T follicular helper cell (primary cell): ENCODE measurements around the gene PGM5.

ENCODE experiments used
- DNase-seq: peaks from one replicate; pipeline ENCODE4 v3.0.0-alpha.2; 2020; ENCODE audit warnings: low read depth

The PGM5 gene

DNA sequence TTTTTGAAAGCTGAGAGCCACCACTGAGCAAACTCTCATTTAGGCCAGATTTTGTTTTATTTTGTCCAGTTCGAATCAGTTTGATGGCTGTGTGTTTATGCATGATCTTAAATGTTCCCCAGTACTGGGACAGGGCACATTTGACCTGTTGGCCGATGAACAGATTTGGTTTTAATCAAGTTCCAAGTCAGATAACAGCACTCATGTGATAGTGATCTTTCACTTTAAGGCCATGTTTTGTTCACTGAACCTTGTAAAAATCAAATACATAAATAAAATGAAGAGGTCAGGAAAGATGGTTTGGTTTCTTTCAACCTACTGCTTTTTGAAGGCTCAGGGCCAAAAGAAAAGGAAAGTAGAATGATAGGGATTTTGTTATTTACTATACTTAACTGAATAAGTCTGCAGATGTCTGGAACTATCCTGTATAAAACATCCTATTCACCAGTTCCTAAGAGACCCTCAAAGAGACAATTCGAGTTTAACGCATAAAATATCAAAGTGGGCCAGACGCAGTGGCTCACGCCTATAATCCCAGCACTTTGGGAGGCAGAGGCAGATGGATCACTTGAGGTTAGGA, 77.2 kb downstream of the PGM5 start:
- DNase-seq, result no peak

DNA sequence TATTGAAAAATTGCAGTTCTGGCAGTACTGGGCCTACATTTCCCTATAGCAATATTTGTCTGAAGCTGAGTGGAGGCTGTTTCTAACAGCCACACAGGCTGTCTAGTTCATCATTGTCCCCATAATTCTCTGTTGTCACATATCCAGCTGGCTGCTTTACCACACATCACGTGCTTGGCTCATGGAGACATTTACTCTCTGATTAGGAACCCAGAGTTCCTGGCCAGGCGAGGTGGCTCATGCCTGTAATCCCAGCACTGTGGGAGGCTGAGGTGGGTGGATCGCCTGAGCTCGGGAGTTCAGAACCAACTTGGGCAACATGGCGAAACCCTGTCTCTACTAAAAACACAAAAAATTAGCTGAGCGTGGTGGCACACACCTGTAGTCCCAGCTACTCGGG, 81.4 kb downstream of the PGM5 start:
- no peak for DNase-seq

DNA sequence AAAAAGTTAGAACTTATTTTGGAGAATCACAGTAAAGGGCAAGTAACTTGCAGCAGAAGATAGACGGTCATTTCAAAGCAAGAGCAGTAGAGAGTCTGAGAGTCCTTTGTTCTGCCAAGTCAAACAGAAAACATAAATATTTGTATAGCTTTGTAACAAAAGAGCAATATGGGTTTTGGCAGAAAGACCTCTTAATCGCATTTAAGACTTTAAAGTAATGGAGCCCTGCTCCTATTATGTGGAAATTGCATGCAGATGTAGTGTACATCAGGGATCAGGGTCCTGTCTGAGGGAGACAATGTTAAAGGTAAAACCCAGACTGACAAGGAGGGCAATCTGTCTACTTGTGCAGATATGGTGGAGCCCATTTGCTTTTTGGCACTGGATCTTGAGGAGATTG, 87.2 kb downstream of the PGM5 start:
- no peak for DNase-seq

DNA sequence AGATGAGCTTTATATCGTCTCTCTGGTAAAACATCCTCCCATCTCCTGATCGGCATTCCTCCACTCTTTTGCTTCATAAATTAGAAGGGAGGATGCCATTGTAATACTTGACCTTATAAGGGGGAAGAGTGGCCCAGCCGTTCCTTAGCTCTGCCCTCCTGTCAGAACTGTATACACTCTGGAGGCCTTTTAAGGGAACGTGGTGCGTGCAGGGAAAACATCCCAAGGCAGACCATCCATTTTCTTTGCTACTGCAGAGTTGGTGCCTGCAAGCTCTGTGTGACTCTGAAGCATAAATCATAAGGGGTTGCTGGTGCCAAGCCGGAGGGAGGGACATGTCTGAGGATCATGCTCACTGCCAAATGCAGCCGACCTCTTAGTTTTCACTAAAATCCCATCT, 90.4 kb downstream of the PGM5 start:
- DNase-seq, result no peak

DNA sequence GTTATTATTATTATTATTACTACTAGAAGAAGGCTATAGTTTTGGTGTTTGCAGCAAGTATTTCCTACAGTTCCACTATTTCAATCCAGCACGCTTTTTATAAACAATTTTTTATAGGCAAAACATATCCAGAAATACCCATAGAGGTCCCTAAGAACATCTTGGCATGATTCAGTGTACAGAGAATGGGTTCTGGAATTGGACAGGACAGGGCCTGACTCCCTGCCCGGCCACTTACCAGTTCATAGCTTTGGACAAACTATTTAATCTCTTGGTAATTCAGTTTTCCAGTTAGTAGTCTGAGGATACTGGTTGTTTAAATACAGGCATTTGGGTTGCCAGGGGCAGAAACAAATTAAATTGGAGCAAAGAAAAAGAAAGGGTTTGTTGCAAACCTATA, 91.2 kb downstream of the PGM5 start:
- DNase-seq, result no peak

DNA sequence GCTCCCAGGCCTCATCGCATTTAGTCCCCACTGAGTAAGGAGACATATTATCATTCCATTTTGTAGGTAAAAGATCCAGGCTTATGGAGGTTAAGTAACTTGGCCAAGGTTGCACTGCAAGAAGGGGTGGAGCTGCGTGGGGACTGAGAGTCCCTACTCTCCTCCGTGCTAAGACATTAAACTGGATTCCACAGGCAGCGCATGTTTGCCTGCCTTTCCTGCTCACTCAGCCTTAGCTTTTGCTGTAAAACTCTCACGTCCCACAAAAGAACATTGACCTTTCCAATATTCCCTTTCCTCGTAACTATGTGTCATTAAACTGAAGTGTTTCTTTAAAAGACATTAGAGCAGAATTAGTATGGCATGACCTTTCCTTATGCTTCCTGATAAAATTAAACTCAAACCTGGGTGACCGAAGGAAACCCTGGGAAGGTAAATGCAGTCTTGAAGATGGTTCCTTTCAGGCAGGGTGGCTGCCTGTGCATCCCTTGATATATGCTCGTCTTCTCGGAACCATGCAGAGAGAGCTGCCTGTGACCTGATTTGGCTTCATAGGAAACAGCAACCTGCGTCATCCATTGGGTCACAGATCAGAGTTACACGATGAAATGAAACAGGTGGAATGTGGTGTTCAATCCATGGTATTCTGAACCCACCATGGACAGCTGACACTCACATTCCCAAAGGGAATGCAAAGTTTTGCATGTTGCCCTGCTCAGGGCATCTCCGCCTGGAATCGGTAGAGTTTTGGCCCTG, 98.3 kb downstream of the PGM5 start:
- DNase-seq, result no peak

DNA sequence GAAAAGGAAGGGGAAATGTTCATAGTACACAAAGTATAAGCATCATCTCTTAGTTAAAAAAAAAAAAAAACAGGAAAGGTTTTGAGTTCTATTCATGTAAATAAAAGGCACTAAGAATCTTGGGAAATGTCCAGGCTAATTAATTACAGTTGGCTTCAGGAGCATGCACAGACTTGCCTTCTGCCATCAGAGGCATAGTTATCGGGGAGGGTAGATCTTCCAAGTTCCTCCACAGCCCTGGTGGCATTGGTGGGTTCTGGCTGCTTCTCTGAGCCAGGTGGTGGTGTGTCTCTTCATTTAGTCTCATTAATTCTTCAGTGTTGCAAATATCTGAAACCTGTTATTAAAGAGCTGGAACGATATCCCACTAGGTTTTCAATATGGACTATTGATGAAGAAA, 99.0 kb downstream of the PGM5 start:
- DNase-seq, result no peak

DNA sequence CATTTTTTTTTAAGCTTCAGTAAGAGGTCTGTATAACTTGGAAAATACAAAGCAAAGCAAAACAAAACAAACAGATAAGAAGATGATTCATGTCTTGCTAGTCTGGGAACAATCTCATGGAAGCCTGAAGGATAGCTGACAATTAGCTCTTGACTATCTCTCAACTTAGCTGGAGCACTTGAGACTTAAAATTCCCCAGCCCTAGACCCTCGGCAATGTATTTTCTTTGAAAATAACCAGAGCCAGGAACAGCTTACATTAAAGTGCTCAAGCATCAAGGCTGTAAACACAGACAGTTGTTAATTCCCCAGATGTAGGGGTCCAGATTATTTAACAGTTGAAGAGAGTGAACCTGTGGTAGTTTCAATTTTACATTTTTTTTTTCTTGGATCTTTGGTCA, 101.4 kb downstream of the PGM5 start:
- no peak for DNase-seq

DNA sequence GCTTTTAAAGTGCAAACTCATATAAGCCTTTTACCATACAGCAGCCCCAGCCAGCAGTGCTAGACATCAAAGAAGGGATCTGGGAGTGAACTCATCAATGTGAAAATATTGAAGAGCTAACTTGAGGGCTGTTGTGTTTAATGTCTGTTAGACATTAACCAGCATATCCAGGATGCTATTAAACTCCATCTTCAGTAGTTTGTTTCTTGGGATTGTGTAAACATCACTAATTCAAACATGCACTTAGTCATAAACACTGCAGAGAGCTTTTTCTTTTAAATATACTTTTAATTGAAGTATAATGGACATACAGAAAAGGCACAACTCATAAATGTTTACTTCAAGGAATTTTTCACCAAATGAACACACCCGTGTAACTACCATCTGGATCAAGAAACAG, 102.5 kb downstream of the PGM5 start:
- no peak for DNase-seq

DNA sequence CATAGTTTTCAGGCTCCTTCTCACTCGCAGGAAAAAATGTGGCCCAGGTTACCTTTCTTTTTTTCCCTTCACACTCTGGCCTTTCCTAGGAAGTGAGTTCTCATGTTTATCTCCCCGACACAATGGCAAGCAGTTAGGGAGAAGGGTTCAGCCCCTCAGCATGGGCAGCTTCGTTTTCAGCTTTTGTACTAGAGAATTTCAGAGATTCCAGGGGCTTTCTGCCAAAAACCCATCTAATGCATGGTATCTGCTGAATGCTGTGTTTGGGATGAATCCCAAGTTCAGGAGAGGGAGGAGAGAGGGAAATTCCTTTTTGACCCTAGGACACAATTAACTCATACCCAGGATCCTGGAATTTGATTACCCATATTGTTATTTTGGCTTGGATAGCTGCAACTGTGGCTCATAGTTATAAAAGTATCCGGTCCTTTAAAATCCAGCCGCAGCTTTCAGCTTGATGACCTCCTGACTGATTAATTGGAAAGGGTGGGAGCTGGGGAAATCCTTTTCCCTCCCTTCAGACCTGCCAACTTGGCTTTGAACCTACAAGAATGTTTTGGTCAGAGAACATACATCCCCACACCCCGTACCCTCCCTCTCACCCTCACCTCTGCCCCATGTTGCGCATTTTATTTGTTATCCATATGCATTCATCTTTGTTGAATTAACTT, 105.8 kb downstream of the PGM5 start:
- DNase-seq, result no peak

DNA sequence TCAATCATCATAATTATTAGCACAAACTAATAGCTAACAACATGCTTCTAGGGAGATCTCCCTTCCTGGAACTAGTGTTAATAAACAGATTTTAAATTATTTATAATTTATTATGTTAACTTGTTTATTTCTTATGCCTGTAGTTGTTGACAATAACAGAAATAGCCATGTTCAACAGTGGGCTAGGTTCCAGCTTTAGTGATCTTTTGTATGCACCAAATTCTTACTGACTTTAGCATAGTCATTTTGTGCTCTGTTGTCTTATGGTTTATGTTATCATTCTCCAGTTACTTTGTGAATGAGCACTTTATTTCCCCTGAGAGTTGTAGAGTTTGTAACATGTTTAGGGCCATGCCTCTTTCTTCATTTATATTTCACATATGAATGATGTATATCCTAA, 113.7 kb downstream of the PGM5 start:
- no peak for DNase-seq

DNA sequence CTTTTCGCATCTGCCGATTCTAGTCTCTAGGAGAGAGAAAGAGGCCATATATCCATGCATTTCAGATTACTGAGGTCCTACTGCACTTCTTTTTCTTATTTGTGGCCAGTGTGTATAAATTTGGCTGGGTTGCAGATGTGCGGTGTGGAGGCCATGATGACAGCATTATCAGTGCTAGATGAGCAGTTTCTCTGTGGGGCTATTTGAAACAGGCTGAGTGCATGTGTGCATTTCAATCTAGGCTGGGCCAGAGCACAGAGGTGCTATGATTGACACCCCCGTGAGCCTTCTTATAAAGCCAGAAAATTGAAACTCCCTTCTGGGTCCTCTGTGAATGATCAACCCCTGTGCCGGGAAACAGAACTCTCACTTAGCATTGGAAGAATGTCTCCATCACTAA, 114.2 kb downstream of the PGM5 start:
- DNase-seq, result no peak

DNA sequence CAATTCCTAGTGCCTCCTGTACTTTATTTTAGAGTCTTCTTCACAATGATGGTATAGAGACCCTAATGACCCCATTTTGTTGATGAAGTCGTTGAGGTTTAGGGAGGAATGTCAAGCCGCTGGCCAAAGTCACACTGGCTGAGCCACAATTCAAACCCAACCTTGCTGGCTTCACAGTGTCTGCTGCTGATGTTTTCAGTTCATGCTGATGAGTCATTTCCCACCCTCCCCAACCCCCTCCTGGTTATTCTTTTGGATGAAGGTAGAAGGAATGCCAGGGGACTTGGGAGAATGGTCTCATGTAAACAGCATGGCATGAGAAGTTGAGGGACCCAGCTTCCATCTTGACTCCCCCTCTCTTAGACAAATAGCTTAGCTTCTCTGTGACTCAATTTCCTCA, 115.7 kb downstream of the PGM5 start:
- no peak for DNase-seq

DNA sequence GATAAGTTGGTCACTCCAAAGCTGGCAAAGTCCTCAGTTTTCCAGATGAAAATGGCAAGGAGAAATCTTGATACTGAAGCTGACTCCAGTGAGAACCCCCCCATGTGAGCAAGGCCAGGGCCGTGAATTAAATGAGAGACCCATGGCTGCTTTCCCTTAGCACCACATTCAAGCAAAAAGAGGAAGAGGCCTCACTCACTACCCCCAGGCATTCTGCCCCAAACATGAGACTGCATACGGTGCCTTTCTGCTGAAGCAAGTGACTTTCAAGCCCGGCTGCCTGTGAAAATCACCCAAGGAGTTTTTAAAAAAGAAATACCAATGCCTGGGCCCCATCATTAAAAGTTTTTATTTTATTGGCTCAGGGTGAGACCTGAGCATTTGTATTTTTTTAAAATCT, 117.4 kb downstream of the PGM5 start:
- no peak for DNase-seq

DNA sequence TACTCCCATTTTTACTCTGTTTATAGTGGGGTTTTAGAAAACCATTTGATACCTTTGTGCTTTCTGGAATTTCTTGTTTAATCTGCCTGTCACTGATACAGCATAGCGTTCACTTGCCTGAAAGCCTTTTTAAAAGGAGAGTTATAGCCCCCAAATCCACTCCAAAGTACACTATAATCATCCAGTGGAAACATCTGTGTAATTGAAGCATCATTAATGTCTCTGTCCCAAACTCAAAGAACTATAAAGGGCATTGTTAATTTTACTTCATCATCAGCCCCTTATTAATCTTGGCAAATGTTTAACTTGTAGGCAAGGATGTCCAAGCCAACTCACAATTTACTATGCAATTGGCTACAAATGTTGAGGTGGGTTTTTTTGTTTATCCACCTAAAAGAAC, 120.0 kb downstream of the PGM5 start:
- DNase-seq, result no peak

DNA sequence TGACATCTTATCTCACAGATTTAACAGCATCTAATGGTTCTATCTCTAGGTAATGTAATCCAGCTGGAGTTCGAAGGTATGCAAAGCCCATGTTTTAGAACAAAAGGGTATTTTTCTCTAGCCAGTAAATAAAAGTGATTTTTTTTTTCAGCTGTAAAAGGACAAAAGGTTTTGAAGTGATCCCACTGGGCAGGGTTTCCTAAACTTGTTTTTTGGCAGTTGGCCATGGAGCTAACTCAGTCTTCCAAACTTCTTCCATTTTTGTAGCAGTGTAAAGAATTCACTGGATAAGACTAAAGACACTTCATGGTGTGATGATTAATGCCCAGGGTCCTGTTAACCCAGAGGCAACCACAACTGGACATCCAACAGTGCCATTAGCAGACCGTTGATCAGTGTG, 120.4 kb downstream of the PGM5 start:
- DNase-seq, result no peak

DNA sequence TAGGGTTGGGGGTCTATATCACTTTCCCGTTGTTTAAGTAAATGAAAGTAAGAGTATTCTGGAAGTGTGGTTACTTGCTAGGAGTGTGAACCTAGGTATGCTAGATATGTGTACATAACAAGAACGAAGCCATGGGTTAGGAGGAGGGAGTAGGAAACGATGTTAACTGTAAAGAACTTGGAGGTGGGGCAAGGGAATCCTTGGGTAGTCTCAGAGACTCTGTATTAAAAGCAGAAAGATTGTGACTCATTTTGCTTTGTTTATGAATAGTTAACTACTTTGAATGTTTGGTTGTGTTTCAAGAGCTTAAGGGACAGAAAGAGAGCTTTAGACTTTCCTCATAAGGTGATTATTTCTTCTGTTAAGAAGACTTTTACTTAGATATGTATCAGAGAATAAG, 124.4 kb downstream of the PGM5 start:
- DNase-seq, result no peak

DNA sequence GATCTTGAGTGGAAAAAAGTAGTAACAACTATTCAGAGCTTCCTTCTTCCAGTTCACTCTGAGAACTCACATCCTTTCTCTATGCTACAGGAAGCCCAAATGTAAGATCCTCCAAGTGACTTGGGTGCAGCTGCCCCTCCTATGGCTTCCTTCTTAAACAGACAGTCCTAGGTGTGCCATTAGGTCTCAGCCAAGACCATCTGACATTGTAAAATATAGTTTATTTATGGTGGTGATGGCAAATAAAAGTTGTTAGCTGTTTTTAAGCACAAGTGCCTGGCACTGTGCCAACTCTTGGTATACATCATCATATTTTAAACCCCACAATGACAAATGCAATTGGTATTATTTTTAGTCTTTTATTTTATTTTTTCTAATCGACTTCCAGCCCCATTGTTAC, 126.1 kb downstream of the PGM5 start:
- no peak for DNase-seq

DNA sequence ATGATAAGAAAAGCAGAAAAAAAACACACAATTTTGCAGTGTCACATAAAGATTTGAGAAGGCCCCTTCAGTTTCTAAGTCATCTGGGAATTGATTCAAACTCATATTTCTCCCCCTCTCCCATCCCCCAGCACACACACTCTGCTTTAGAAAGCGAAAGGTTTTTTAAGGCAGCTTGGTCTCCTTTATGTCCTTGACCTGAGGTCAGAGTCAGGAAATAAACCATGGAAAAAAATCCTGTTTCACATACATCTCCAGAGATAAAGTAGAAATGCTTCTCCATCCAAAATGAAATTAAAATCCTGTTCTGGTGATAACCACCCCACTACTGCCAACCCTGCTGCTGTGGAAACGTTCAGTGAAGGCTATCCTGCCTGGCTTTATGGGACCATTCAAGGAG, 131.7 kb downstream of the PGM5 start:
- DNase-seq, result no peak

DNA sequence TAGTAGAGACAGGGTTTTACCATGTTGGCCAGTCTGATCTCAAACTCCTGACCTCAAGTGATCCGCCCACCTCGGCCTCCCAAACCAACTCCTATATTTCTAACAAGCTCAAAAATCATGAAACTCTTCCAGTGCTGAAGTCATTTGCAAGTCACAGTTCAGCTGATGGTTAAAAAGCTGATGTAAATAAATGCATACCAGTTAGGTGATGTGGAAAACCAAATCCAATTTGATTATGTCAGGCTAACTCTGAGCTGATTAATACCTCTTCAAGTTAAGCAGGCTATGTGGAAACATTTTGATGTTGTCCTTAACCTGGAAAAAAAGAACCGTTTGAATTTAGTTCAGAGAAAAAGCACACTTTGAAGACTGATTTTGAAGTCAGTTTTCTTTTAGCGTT, 133.2 kb downstream of the PGM5 start:
- no peak for DNase-seq

DNA sequence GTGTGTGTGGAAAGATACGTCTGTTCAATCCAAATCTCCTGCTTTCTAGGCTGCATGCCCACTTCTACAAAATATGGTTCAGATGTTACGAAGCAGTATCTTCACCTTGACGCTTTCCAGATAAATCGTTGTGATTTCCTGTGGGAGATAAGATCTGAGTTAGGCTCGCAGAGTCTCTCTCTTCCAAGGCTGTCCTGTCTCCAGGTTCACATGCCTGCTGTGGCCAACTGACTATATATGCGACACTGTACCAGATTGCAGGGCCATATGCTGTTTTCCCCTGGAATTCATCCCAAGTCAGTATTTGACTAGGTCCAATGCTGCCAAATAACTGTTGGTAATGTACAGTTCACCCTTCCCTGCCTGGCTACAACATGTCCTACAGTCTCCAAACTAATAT, 136.4 kb downstream of the PGM5 start:
- no peak for DNase-seq

DNA sequence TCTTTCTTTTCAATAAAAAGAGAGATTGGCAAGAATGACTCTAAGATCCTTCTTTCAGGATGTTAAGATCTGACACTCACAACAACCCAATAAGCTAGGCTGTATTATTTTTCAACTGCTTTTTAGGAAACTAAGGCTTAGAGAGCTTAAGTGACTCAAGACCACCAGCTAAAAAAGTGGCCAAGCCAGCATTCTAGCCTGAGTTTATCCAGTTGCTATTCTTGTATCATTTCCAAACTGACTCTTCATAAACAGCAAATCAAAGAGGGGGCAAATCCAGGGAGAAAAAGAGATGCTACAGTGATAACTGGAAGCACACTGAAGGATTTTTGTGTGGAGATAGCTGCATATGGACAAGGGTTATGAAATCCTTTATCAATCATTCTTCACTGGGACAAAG, 137.1 kb downstream of the PGM5 start:
- no peak for DNase-seq

DNA sequence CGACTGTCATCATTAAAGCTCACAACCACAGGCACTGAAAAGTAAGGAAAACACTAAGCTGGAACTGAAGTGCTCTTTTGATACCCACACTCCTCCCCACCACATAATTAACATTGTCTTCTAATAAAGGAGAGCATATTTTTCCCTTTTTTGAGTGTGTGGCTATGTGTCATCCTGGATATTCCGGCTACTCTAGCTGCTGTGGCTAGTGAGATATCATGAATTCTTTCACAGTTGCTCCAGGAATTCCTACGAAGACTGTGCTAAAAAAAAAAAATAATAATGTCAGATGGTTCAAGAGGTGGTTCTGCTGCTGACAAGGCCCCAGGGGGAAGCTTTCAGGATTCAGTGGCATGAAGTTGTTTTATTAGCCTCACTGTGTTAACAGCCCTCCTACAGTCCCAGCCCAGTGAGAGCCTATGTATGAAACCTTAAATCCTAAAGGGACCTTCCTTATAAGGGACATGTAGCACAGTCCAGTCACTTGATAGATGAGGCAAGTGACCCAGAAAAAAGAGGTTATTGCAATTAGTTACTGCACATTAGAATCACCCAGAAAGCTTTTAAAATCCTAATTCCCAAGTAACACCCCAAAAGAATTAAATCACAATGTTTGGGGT, 137.7 kb downstream of the PGM5 start:
- DNase-seq, result no peak
